Keratinocyte (primary cell): ENCODE measurements around the gene MACF1. TPM values are rescaled to one million over a fixed set of nuclear protein-coding genes. Genes with fewer than 3 reads are reported as not detected.
"Not testable (repeated sequence)": the region's sequence is repeated elsewhere in the genome, so short reads cannot be mapped to it uniquely, and the experiment has no call there.

ENCODE experiments used
- DNase-seq: peaks from one replicate; pipeline ENCODE4 v3.0.0-alpha.2; 2011; ENCODE audit warnings: low read depth, missing footprints, low spot score
- FAIRE-seq: peaks from 2 replicates; lab custom pipeline; 2011; peaks lifted over from hg19 to GRCh38; lab: Jason Lieb, UNC
- H2AFZ ChIP-seq: 2 replicates; pipeline ENCODE4 v1.6.0; 2012; ENCODE audit warnings: low read length, control low read depth, inconsistent platforms; ENCODE audit not compliant: control insufficient read depth
- H3K27ac ChIP-seq: 2 replicates; pipeline ENCODE4 v1.5.1; 2011; ENCODE audit warnings: low read length; ENCODE audit not compliant: control insufficient read depth, insufficient read depth
- H3K27me3 ChIP-seq: 3 replicates; pipeline ENCODE4 v1.6.0; 2011; ENCODE audit warnings: low read length; ENCODE audit not compliant: control insufficient read depth, insufficient read depth; ENCODE audit errors: extremely low read depth
- H3K36me3 ChIP-seq, 2 experiments: 2 replicates in 1 of 2; 3 replicates in 1 of 2; pipeline ENCODE4 v1.5.1; 2011; ENCODE audit warnings: low read length in 2 of 2, mild to moderate bottlenecking in 1 of 2; ENCODE audit not compliant: control insufficient read depth in 2 of 2, insufficient read depth in 2 of 2; ENCODE audit errors: extremely low read depth in 1 of 2
- H3K4me1 ChIP-seq: 3 replicates; pipeline ENCODE4 v1.5.1; 2011; ENCODE audit warnings: low read length; ENCODE audit not compliant: control insufficient read depth, insufficient read depth; ENCODE audit errors: extremely low read depth
- H3K4me2 ChIP-seq: 3 replicates; pipeline ENCODE4 v1.6.0; 2011; ENCODE audit warnings: low read depth, low read length; ENCODE audit not compliant: control insufficient read depth, insufficient read depth; ENCODE audit errors: extremely low read depth
- H3K4me3 ChIP-seq, 3 experiments: fragments of 200-600 bp in 1 of 3; sonication (generic) in 1 of 3; 2 replicates in 2 of 3; 3 replicates in 1 of 3; pipeline ENCODE4 v1.5.1; 2011 to 2016; ENCODE audit warnings: low read length in 3 of 3, mild to moderate bottlenecking in 3 of 3, control low read depth in 2 of 3, inconsistent platforms in 1 of 3, low read depth in 1 of 3, mixed read lengths in 1 of 3, mixed run types in 1 of 3, moderate library complexity in 1 of 3; ENCODE audit not compliant: control insufficient read depth in 2 of 3, insufficient read depth in 2 of 3; ENCODE audit errors: extremely low read depth in 1 of 3
- H3K79me2 ChIP-seq: 2 replicates; pipeline ENCODE4 v1.6.0; 2012; ENCODE audit warnings: low read length; ENCODE audit not compliant: control insufficient read depth, insufficient read depth
- H3K9ac ChIP-seq: 3 replicates; pipeline ENCODE4 v1.6.0; 2011; ENCODE audit warnings: low read length; ENCODE audit not compliant: control insufficient read depth, insufficient read depth; ENCODE audit errors: extremely low read depth
- H3K9me1 ChIP-seq: 3 replicates; pipeline ENCODE4 v1.6.0; 2011; ENCODE audit warnings: low read length; ENCODE audit not compliant: control insufficient read depth, insufficient read depth; ENCODE audit errors: extremely low read depth
- H3K9me3 ChIP-seq: 2 replicates; pipeline ENCODE4 v1.5.1; 2012; ENCODE audit warnings: low read depth, low read length; ENCODE audit not compliant: control insufficient read depth
- H4K20me1 ChIP-seq: 3 replicates; pipeline ENCODE4 v1.6.0; 2011; ENCODE audit warnings: low read length; ENCODE audit not compliant: control insufficient read depth, insufficient read depth; ENCODE audit errors: extremely low read depth
- EZH2 ChIP-seq: IDR thresholded peaks from one replicate; pipeline ENCODE4 v1.6.1; 2012; ENCODE audit warnings: inconsistent platforms, mild to moderate bottlenecking, low read length, moderate library complexity
- dilution Hi-C: fragments of 300-500 bp; cut with MboI; formaldehyde crosslinking; loops from one replicate; pipeline ENCODE4 v1.7.0; 2020; ENCODE audit warnings: low sequenced_read_pairs; ENCODE audit not compliant: extremely low pct_ligation_motif_present
- polyA plus RNA-seq, 5 experiments: library from polyadenylated mRNA; depleted of rRNA in 3 of 5; stranded (reverse) in 3 of 5; stranded (forward) in 1 of 5; unstranded in 1 of 5; fragments of >200 nt; gene quantifications; 1 replicate in 1 of 5; 2 replicates in 3 of 5; 3 replicates in 1 of 5; pipeline versions ENCODE4 v1.2.1 to v1.2.3, GENCODE V29; 2011 to 2012; ENCODE audit warnings: missing spikeins in 2 of 5, low read depth in 1 of 5, low replicate concordance in 1 of 5
- TF ChIP-seq, protein P1 (sequence below), 3 experiments: IDR thresholded peaks in 1 of 3; conservative IDR thresholded peaks in 1 of 3; optimal IDR thresholded peaks in 1 of 3; 2 replicates in 2 of 3; 3 replicates in 1 of 3; pipeline versions ENCODE3 to v1.5.1; 2011; ENCODE audit warnings: low read length in 3 of 3, mild to moderate bottlenecking in 3 of 3, moderate library complexity in 2 of 3, control low read depth in 1 of 3, inconsistent platforms in 1 of 3; ENCODE audit not compliant: insufficient read depth in 2 of 3; ENCODE audit errors: extremely low read depth in 1 of 3

Gene MACF1
- polyA plus RNA-seq, 1 donor (not counting 4 experiments of a cell fraction or from before 2014, with no cell fraction given) = 111 TPM

DNA sequence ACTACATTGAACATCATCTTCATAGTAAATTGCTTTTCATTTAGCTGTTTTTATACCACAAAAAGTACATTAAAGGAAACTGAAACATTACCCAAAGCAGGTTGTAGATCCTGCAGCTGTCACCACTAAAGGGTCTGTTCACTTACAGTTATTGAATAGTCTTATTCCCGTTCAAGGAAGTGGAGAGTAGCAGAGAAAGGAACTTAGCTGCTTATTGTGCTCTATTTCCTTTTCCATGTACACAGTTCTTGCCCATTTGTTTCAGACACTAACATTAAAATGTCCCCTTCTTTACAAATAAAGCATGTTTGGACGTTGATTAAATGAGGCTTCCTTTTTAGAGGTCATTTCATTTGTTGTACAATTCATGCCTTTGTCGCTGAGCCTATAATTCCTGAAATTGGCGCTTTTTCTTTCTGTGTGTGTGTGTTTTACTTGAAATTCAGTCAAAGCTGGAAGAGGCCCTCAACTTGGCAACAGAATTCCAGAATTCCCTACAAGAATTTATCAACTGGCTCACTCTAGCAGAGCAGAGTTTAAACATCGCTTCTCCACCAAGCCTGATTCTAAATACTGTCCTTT lies 242.6 kb downstream of the MACF1 start:
- FAIRE-seq (no peak), DNase-seq (no peak)
- Histone ChIP-seq H4K20me1 (peaks cover 2% of the 10 kb centered on the region), H2AFZ (no peak overlapping the region), H3K27me3 (no peaks in the 10 kb centered on the region), H3K4me3 (no peak overlapping the region), H3K79me2 (no peaks in the 10 kb centered on the region), H3K27ac (no peak overlapping the region), H3K9me3 (no peaks in the 10 kb centered on the region), H3K4me1 (no peaks in the 10 kb centered on the region), H3K9me1 (no peaks in the 10 kb centered on the region), H3K4me2 (no peak overlapping the region), H3K9ac (no peak overlapping the region), H3K36me3 (peaks cover 41 to 44% of the 10 kb centered on the region in 2 experiments)
- dilution Hi-C loops = no loop called here
- no peak for TF ChIP-seq EZH2
- TF ChIP-seq, protein P1, sequence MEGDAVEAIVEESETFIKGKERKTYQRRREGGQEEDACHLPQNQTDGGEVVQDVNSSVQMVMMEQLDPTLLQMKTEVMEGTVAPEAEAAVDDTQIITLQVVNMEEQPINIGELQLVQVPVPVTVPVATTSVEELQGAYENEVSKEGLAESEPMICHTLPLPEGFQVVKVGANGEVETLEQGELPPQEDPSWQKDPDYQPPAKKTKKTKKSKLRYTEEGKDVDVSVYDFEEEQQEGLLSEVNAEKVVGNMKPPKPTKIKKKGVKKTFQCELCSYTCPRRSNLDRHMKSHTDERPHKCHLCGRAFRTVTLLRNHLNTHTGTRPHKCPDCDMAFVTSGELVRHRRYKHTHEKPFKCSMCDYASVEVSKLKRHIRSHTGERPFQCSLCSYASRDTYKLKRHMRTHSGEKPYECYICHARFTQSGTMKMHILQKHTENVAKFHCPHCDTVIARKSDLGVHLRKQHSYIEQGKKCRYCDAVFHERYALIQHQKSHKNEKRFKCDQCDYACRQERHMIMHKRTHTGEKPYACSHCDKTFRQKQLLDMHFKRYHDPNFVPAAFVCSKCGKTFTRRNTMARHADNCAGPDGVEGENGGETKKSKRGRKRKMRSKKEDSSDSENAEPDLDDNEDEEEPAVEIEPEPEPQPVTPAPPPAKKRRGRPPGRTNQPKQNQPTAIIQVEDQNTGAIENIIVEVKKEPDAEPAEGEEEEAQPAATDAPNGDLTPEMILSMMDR (optimal IDR thresholded peaks at IDR 0.05 in 1 of 3, IDR thresholded peaks at IDR 0.05 in 1 of 3, conservative IDR thresholded peaks at IDR 0.05 in 1 of 3; ENCODE audit: extremely low read depth in 1 of 3, insufficient read depth in 2 of 3, low read length in 3 of 3) = no peak

DNA sequence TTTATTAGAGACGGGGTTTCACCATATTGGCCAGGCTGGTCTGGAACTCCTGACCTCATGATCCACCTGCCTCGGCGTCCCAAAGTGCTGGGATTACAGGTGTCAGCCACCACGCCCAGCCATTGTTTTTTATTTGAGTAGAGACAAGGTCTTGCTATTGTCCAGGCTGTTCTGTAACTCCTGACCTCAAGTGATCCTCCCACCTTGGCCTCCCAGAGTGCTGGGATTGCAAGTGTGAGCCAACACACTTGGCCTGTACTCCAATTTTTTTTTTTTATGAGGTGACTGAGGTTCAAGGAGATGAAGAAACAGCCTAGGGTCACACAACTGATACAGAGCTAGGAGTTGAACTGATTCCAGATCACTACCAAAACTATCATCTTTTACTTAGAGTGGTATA lies 245.5 kb downstream of the MACF1 start:
- H3K9me3 ChIP-seq, H3K27ac ChIP-seq, H3K4me3 ChIP-seq, dilution Hi-C loops, H2AFZ ChIP-seq, H3K4me2 ChIP-seq, H3K27me3 ChIP-seq, H3K79me2 ChIP-seq, H3K9me1 ChIP-seq, DNase-seq, H4K20me1 ChIP-seq, H3K4me1 ChIP-seq, H3K9ac ChIP-seq, FAIRE-seq: not testable (repeated sequence)
- H3K36me3 ChIP-seq = peaks cover 50 to 53% of the 10 kb centered on the region in 2 experiments
